Activated gamma-delta T cell treated with Interleukin-2 at 50 U/mL for 16 hours (primary cell): Measurements from ENCODE around the gene STAG2.
A peak's percentile ranks its signal among the peaks of the same experiment; 100 is the strongest.
"Not testable (repeated sequence)": the region's sequence is repeated elsewhere in the genome, so short reads cannot be mapped to it uniquely, and the experiment has no call there.

ENCODE experiments used
- DNase-seq: peaks from one replicate; pipeline ENCODE4 v3.0.0-alpha.2; 2020

The STAG2 gene

GRCh38 chrX:123961268-123962005, at the start of gene STAG2:
Gene STAG2 (plus strand): TSS chrX:123961706. CDS start chrX:124022628, 60,922 bp downstream.
- DNase-seq = peak; percentile 38

GRCh38 chrX:123917069-123917468, 44.4 kb upstream of the STAG2 start:
- no peak for DNase-seq

- no peak for DNase-seq
Observed at GRCh38 chrX:123918106-123918721, 43.3 kb upstream of the STAG2 start.

- no peak for DNase-seq
Observed at GRCh38 chrX:123920105-123920785, 41.3 kb upstream of the STAG2 start.

GRCh38 chrX:123923211-123923610, 38.3 kb upstream of the STAG2 start:
- no peak for DNase-seq

- no peak for DNase-seq
Observed at GRCh38 chrX:123924186-123924585, 37.3 kb upstream of the STAG2 start.

GRCh38 chrX:123927845-123928244, 33.7 kb upstream of the STAG2 start:
- DNase-seq = no peak

- not testable (repeated sequence) for DNase-seq
Observed at GRCh38 chrX:123932055-123932454, 29.5 kb upstream of the STAG2 start.

GRCh38 chrX:123943074-123943473, 18.4 kb upstream of the STAG2 start:
- DNase-seq = no peak

GRCh38 chrX:123943488-123943887, 18.0 kb upstream of the STAG2 start:
- no peak for DNase-seq

GRCh38 chrX:123949846-123950245, 11.7 kb upstream of the STAG2 start:
- no peak for DNase-seq

- DNase-seq = peak; percentile 20
Observed at GRCh38 chrX:123959281-123960063, 2.0 kb upstream of the STAG2 start.

GRCh38 chrX:123960956-123961267, 594 bp upstream of the STAG2 start:
- no peak for DNase-seq

- no peak for DNase-seq
Observed at GRCh38 chrX:123962006-123962467, 531 bp downstream of the STAG2 start.

GRCh38 chrX:123962794-123963373, 1.4 kb downstream of the STAG2 start:
- peak; percentile 71 for DNase-seq

GRCh38 chrX:123964156-123964834, 2.8 kb downstream of the STAG2 start:
- DNase-seq = no peak

GRCh38 chrX:123965712-123966111, 4.2 kb downstream of the STAG2 start:
- DNase-seq = no peak

GRCh38 chrX:123967497-123967896, 6.0 kb downstream of the STAG2 start:
- no peak for DNase-seq

- DNase-seq = no peak
Observed at GRCh38 chrX:123968383-123969050, 7.0 kb downstream of the STAG2 start.

GRCh38 chrX:123971982-123972381, 10.5 kb downstream of the STAG2 start:
- no peak for DNase-seq

- no peak for DNase-seq
Observed at GRCh38 chrX:123973921-123974320, 12.4 kb downstream of the STAG2 start.

- no peak for DNase-seq
Observed at GRCh38 chrX:123975180-123975579, 13.7 kb downstream of the STAG2 start.
